OCI-LY1 (cell line): ENCODE results near the gene PPP1R14C.

Source experiments
- H2AFZ ChIP-seq: fragments of 200-600 bp; sonication (generic), shearing (Covaris generic); 2 replicates; pipeline ENCODE4 v1.6.0; 2014; ENCODE audit warnings: antibody characterized with exemption, mild to moderate bottlenecking, low read length
- H3F3A ChIP-seq: fragments of 200-600 bp; sonication (generic), shearing (Covaris generic); 2 replicates; pipeline ENCODE4 v1.6.0; 2014; ENCODE audit warnings: mild to moderate bottlenecking, antibody characterized with exemption, low read length, moderate library complexity; ENCODE audit not compliant: insufficient read depth
- H3K27ac ChIP-seq: fragments of 200-600 bp; sonication (generic); 2 replicates; pipeline ENCODE4 v1.5.1; 2014; ENCODE audit warnings: low read length, mixed run types, mild to moderate bottlenecking, low read depth; ENCODE audit not compliant: poor library complexity, severe bottlenecking
- H3K27me3 ChIP-seq: fragments of 200-600 bp; sonication (generic); 2 replicates; pipeline ENCODE4 v1.6.0; 2014; ENCODE audit warnings: antibody characterized with exemption, mild to moderate bottlenecking, low read length, moderate library complexity; ENCODE audit not compliant: insufficient read depth
- H3K36me3 ChIP-seq: fragments of 200-600 bp; sonication (generic); 2 replicates; pipeline ENCODE4 v1.6.1; 2014; ENCODE audit warnings: mild to moderate bottlenecking, antibody characterized with exemption, low read length, moderate library complexity, mixed read lengths; ENCODE audit not compliant: insufficient read depth
- H3K4me1 ChIP-seq: fragments of 200-600 bp; sonication (generic); 2 replicates; pipeline ENCODE4 v1.5.1; 2014; ENCODE audit warnings: mild to moderate bottlenecking, low read length, moderate library complexity; ENCODE audit not compliant: insufficient read depth, severe bottlenecking
- H3K4me2 ChIP-seq: fragments of 200-600 bp; sonication (generic), shearing (Covaris generic); 2 replicates; pipeline ENCODE4 v1.6.1; 2014; ENCODE audit warnings: low read length
- H3K4me3 ChIP-seq: fragments of 200-600 bp; sonication (generic); 2 replicates; pipeline ENCODE4 v1.5.1; 2014; ENCODE audit warnings: low read length, low read depth, mild to moderate bottlenecking, mixed read lengths; ENCODE audit not compliant: poor library complexity, severe bottlenecking
- H3K79me2 ChIP-seq: fragments of 200-600 bp; shearing (Covaris generic); 2 replicates; pipeline ENCODE4 v1.6.1; 2016; ENCODE audit warnings: mixed run types, low read length, mixed read lengths; ENCODE audit not compliant: insufficient read depth
- H3K9ac ChIP-seq: fragments of 200-600 bp; sonication (generic), shearing (Covaris generic); 2 replicates; pipeline ENCODE4 v1.6.1; 2014; ENCODE audit warnings: mild to moderate bottlenecking, low read length, mixed read lengths
- H3K9me2 ChIP-seq: fragments of 200-600 bp; sonication (generic), shearing (Covaris generic); 2 replicates; pipeline ENCODE4 v1.6.1; 2014; ENCODE audit warnings: low read depth, mild to moderate bottlenecking, low read length, mixed read lengths
- H3K9me3 ChIP-seq: fragments of 200-600 bp; shearing (Covaris generic); 2 replicates; pipeline ENCODE4 v1.6.1; 2014; ENCODE audit warnings: low read length, mixed read lengths
- H4K20me1 ChIP-seq: fragments of 200-600 bp; sonication (generic), shearing (Covaris generic); 2 replicates; pipeline ENCODE4 v1.6.0; 2016; ENCODE audit warnings: mild to moderate bottlenecking, low read length; ENCODE audit not compliant: insufficient read depth
- EZH2 ChIP-seq: fragments of 200-600 bp; sonication (generic), shearing (Covaris generic); IDR thresholded peaks from 2 replicates; pipeline ENCODE4 v1.8.0; 2017; ENCODE audit warnings: borderline replicate concordance, mixed run types, mild to moderate bottlenecking, antibody characterized with exemption, low read length, moderate library complexity, mixed read lengths
- TF ChIP-seq, protein P1 (sequence below): fragments of 200-600 bp; sonication (generic), shearing (Covaris generic); IDR thresholded peaks from 2 replicates; pipeline ENCODE4 v1.5.1; 2017; ENCODE audit warnings: mild to moderate bottlenecking, antibody characterized with exemption, low read length, moderate library complexity, mixed read lengths

The PPP1R14C gene

DNA sequence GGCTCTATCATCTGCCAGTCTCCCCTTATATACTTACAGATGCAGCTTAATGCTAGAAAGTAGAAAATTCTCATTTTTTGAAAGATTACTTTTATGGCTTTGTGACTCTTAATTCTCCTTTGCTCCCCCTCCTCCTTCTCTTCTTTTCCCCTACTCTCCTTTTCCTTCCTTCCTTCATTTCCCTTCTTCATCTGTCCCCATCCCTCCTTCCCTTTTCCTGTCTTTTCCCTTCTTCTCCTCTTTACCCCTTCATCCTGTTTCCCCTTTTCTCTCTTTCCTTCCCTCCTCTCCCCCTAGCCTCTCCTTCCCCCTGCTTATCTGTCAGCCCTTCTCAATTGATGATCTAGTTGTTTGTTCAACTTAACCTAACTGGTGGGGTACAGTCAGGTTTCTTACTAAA, 71.5 kb downstream of the PPP1R14C start:
- Histone ChIP-seq H3K27me3 (no peaks in the 10 kb centered on the region), H3K9me2 (no peaks in the 10 kb centered on the region), H3K4me1 (no peaks in the 10 kb centered on the region), H3K9me3 (no peaks in the 10 kb centered on the region), H3K27ac (no peak overlapping the region), H3K79me2 (no peaks in the 10 kb centered on the region), H3F3A (no peaks in the 10 kb centered on the region), H3K9ac (no peak overlapping the region), H3K4me3 (no peak overlapping the region), H4K20me1 (no peaks in the 10 kb centered on the region), H3K4me2 (no peak overlapping the region), H3K36me3 (no peaks in the 10 kb centered on the region), H2AFZ (no peak overlapping the region)
- no peak for TF ChIP-seq EZH2
- TF ChIP-seq, protein P1, sequence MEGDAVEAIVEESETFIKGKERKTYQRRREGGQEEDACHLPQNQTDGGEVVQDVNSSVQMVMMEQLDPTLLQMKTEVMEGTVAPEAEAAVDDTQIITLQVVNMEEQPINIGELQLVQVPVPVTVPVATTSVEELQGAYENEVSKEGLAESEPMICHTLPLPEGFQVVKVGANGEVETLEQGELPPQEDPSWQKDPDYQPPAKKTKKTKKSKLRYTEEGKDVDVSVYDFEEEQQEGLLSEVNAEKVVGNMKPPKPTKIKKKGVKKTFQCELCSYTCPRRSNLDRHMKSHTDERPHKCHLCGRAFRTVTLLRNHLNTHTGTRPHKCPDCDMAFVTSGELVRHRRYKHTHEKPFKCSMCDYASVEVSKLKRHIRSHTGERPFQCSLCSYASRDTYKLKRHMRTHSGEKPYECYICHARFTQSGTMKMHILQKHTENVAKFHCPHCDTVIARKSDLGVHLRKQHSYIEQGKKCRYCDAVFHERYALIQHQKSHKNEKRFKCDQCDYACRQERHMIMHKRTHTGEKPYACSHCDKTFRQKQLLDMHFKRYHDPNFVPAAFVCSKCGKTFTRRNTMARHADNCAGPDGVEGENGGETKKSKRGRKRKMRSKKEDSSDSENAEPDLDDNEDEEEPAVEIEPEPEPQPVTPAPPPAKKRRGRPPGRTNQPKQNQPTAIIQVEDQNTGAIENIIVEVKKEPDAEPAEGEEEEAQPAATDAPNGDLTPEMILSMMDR, result no peak

DNA sequence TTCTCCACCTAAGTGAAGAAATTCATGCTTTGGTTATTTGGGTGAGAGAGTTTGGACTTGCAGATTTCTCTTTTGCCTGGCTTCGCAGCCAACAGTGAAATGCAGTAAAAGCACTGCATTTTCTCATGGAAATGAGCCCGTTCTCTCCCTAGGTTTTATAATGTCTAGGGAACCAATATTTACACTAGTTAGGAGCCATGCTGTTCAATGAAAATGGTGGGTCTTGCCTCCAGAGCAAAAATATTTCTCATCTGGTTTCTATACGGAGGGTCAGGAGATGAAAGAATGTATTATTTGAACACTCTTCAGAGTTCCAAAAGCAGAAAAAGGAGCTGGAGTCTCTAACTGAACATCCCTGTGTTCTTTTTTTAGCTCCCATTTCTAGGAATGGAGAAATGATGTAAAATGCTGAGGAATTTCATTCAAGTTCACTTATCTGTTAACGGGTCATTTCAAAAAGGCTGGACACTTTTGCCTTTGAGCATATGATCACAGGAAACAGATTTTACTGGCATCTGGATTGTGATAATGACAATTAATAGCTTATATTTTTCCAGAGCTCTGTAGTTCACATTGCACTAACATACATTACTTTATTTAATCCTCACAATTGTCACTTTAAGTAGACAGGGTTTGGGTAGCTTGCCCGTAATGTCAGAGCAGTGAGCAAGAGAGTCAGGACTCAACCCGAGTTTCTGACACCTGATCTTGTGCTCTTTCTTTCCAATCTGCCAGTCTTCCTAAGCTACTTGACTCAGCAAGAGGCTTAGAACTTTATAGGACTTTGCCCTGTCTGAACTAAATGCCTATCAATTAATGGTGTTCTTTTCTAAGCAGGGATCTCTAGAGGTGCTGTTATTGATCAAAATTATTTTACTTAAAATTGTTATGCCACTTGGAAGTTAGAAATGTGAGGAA, 78.0 kb downstream of the PPP1R14C start:
- H3K9me2 ChIP-seq, result no peaks in the 10 kb centered on the region
- TF ChIP-seq, protein P1, result no peak
- no peak for TF ChIP-seq EZH2
- H3F3A ChIP-seq, result no peaks in the 10 kb centered on the region
- H3K27ac ChIP-seq, result no peak overlapping the region
- H3K9me3 ChIP-seq, result no peaks in the 10 kb centered on the region
- no peak overlapping the region for H3K9ac ChIP-seq
- no peak overlapping the region for H3K4me3 ChIP-seq
- no peaks in the 10 kb centered on the region for H4K20me1 ChIP-seq
- H2AFZ ChIP-seq, result no peak overlapping the region
- no peaks in the 10 kb centered on the region for H3K79me2 ChIP-seq
- H3K4me2 ChIP-seq, result no peak overlapping the region
- no peaks in the 10 kb centered on the region for H3K36me3 ChIP-seq
- H3K4me1 ChIP-seq, result no peaks in the 10 kb centered on the region
- H3K27me3 ChIP-seq, result no peaks in the 10 kb centered on the region

DNA sequence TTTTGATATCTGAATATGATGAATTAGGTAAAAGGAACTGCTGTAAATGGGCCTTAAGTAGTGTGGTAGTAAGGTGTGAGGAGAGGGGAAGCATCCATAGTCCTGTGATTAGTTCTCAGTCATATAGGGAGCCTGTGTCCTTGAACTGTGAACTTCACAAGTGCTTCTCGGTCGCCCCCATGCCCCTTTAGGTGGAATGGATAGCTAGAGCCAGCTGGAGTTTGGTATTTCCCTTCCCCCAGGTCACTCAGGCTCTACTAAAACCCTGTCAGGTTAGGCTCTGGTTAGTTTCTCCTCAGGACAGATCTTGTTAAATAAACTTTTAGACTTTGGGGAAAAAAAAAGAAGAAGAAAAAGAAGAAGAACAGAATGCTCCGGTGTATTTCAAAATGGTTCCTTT, 82.0 kb downstream of the PPP1R14C start:
- H3K27me3 ChIP-seq, result 0 out of 2 replicates have a peak, but pooled peaks cover 4% of the 10 kb centered on the region
- H3K4me3 ChIP-seq, result no peak overlapping the region
- H3F3A ChIP-seq, result no peaks in the 10 kb centered on the region
- no peak overlapping the region for H3K4me2 ChIP-seq
- no peaks in the 10 kb centered on the region for H3K4me1 ChIP-seq
- no peak overlapping the region for H2AFZ ChIP-seq
- H3K36me3 ChIP-seq, result no peaks in the 10 kb centered on the region
- no peaks in the 10 kb centered on the region for H3K9me3 ChIP-seq
- no peak overlapping the region for H3K27ac ChIP-seq
- TF ChIP-seq EZH2, result no peak
- H3K9ac ChIP-seq, result no peak overlapping the region
- no peaks in the 10 kb centered on the region for H3K9me2 ChIP-seq
- no peaks in the 10 kb centered on the region for H4K20me1 ChIP-seq
- H3K79me2 ChIP-seq, result no peaks in the 10 kb centered on the region
